ENCODE results near the gene WT1.

- TF ChIP-seq CTCF (IDR thresholded peaks at IDR 0.05; ENCODE audit: low read depth, low read length, poor library complexity, severe bottlenecking) (no peak), EZH2phosphoT487 (IDR thresholded peaks at IDR 0.05; ENCODE audit: borderline replicate concordance, low read length) (no peak)
Observed at GRCh38 chr11:32427616-32427934, 7.8 kb downstream of the WT1 start.

All from DOHH2 (cell line).